MM.1S (cell line): Measurements from ENCODE around the gene GMIP.

ENCODE experiments used
- EZH2 ChIP-seq: fragments of 300-600 bp; sonication (generic); optimal IDR thresholded peaks from 2 replicates; pipeline ENCODE3; 2017; ENCODE audit warnings: low read depth, mild to moderate bottlenecking, antibody characterized with exemption, low read length, mixed read lengths
- EZH2phosphoT487 ChIP-seq: fragments of 300-600 bp; sonication (generic); IDR thresholded peaks from 2 replicates; pipeline ENCODE4 v1.6.1; 2018; ENCODE audit warnings: antibody characterized with exemption, low read length
- TF ChIP-seq, protein P1 (sequence below): fragments of 300-600 bp; sonication (generic); IDR thresholded peaks from 2 replicates; pipeline ENCODE4 v1.5.1; 2016; ENCODE audit warnings: antibody characterized with exemption, low read length, mixed read lengths

DNA sequence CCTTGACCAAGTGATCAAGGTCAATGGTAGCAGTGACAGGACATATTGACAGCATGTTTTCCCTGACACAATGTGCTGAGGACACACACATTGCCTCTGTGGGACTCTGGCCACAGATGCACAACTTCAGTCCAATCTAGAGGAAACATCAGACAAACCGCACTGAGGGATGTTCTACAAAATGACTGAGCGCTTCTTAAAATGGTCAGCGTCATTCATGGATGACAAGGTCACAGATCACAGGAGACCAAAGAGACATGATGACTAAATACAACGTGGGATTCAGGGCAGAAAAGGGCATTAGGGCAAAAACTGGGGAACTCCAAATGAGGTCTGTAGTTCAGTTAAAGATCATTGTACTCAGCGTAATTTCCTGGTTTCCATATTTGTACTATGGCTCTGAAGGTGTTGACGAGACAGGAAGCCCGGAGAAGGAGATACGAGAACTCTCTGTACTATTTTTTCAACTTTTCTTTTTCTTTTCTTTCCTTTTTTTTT is 45.6 kb downstream of the GMIP start:
- TF ChIP-seq, protein P1, sequence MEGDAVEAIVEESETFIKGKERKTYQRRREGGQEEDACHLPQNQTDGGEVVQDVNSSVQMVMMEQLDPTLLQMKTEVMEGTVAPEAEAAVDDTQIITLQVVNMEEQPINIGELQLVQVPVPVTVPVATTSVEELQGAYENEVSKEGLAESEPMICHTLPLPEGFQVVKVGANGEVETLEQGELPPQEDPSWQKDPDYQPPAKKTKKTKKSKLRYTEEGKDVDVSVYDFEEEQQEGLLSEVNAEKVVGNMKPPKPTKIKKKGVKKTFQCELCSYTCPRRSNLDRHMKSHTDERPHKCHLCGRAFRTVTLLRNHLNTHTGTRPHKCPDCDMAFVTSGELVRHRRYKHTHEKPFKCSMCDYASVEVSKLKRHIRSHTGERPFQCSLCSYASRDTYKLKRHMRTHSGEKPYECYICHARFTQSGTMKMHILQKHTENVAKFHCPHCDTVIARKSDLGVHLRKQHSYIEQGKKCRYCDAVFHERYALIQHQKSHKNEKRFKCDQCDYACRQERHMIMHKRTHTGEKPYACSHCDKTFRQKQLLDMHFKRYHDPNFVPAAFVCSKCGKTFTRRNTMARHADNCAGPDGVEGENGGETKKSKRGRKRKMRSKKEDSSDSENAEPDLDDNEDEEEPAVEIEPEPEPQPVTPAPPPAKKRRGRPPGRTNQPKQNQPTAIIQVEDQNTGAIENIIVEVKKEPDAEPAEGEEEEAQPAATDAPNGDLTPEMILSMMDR: no peak
- TF ChIP-seq EZH2: no peak
- TF ChIP-seq EZH2phosphoT487: no peak
